GM04504 (cell line): Measurements from ENCODE around the gene PHF21A.

Source experiments
- DNase-seq: peaks from one replicate; pipeline ENCODE4 v3.0.0-alpha.2; 2012; ENCODE audit warnings: low read depth

The PHF21A gene

DNA sequence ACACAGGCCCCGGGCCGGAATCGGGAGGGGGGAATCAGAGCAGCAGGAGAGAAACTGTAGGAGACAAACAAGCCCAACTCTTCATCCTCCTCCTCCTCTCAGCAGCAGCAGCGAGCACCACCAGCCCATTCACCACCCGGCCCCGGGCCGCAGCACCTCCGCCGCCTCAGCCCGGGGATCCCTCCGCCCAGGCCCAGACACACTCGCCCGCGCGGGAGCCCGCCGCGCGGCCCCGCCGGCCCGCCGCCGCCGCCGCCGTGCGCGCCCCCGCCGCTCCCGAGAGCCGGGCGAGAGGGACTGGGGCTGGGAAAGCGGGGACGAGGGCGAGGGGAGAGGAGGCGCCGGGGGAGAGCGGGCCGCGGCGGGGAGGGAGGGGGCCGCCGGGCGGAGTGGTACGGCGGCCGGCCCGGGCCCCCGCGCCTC, at the start of gene PHF21A:
Gene PHF21A, minus strand, starts transcription at position 154 of the 423 bp plus-strand sequence. CDS start 37,235 bp downstream, outside the sequence.
- DNase-seq = peak; percentile 85

DNA sequence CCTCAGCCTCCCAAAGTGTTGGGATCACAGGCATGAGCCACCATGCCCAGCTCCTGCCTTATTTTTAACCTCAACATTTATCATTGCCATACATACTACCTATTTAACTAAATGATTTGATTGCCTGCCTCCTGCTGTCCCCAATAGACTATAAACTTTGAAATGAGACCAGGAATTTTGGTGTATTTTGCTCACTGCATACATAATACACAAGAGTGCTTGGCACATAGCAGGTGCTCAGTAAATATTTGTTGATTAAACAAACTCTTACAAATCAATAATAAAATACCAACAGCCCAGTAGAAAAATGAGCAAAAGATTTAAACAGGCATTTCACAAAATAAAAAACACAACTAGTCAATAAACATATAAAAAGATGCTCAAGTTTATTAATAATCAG, 49.5 kb upstream of the PHF21A start:
- no peak for DNase-seq

- DNase-seq = no peak
Measured at GRCh38 chr11:46162700-46163099, 41.4 kb upstream of the PHF21A start.

DNA sequence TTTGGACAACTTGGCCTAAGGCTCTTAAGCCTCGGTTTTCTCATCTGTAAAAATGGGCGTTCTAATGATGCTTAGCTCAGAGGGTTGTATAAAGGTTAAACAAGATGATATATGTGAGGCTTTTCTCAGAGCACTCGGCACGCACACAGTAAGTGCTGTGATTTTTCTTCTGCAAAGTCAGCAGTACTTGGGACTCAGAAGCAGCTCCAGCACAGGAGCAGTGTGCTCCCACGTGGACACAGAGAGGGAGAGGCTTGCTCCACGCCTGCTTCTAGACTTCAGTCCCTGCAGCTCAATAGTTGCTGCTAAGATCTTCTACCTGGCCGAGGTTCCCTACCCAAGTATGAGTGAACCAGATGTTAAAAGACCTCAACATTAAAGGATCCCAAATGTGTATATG, 39.9 kb upstream of the PHF21A start:
- no peak for DNase-seq

DNA sequence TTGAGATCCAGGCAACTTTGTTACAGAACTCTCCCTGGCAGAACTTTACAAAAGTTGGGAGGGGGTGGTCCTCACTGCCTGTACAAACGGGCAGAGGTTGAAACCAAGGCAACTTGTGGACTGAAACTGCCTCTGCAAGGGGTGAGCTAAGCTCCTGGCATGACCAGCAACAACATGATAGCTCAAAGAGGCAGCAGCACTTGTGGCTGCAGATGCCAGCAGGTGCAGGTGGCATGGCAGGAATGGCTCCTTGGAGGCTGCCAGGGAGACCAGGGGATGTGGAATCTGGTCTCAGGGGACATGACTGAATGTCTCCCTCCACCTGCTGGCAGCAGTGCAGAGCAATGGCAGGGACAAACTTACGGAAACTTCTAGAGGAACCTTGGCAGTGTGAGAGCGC, 38.8 kb upstream of the PHF21A start:
- no peak for DNase-seq

- no peak for DNase-seq
Measured at GRCh38 chr11:46159680-46160079, 38.4 kb upstream of the PHF21A start.

DNA sequence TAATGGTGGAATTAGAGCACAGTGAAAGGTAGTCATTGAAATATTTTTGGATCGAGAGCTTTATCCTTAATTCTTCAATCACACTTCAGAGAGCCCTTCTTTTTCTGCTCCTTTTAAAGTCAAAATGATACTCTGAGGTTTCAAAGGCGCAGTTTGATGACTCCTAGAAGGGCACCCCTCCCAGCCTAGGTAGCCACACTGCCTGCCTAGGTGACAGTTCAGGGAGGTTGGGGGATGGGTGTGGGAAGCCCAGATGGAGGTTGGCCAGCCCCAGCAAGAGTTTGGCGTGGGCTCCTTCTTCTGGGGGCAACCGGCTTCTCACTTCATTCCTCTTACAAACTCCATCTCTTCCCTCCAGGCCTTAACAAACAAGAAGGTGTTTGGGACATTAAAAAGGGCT, 28.6 kb upstream of the PHF21A start:
- DNase-seq = no peak

DNA sequence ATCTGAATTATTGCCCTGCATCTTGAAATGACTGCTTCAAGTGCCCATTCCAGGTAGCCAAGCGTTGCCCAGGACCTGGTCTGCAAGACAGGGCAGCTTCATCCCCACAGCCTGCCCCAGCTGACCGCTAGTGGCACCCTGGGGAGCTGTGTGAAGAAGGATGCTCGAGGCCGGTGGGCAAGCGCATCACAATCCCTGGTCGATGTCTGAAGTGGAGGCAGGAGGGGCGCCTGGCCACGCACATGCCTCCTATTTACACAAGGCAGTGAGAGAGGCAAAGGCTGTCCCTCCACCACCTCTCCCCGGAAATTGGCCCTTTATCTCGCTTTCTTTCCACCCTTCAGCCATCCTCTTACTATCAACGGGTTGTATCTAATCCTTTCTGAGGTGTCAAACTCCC, 28.1 kb upstream of the PHF21A start:
- no peak for DNase-seq

DNA sequence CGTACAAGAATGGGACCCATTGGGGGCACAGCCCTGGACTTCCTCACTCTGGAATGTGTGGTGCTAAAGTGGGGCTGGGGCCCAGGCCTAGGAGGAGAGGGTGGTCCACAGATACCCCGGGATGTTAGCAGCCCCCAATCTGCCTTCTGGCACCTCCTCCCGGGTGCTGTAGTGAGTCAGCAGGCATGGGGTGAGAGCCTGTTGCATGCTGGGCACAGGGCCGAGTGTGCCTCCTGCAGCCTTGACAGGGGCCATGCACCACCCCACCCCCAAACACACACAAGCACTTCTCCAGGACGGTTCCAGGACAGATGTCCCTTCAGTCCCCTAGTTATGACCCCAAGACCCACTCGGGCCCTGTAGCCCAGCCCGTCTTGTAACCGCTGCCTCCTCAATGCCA, 23.5 kb upstream of the PHF21A start:
- no peak for DNase-seq

GRCh38 chr11:46143049-46143806, 22.0 kb upstream of the PHF21A start:
- no peak for DNase-seq

GRCh38 chr11:46142561-46142960, 21.3 kb upstream of the PHF21A start:
- DNase-seq = no peak

- no peak for DNase-seq
Measured at GRCh38 chr11:46141597-46141996, 20.3 kb upstream of the PHF21A start.

GRCh38 chr11:46134540-46134939, 13.3 kb upstream of the PHF21A start:
- no peak for DNase-seq

DNA sequence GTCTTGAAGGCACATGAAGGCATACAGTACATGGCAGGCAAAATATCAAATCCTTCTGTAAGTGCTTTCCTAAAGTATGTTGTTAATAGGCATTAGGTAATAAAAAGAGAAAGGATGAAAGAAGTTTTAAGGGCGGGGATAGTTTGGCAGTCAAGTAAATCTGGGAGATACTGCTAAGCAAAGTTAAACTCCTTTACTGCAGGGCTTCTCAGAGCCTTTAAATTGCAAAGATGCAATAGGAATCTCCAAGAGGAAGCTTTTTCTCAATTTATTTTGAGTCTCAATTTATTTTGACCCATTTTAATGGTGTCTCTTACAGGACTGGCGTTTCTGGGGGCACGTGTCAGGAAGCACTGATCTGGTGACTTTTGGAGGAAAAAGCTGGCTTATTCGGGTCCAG, 12.8 kb upstream of the PHF21A start:
- DNase-seq = no peak

GRCh38 chr11:46133119-46133518, 11.9 kb upstream of the PHF21A start:
- DNase-seq = no peak

GRCh38 chr11:46130286-46130940, 9.2 kb upstream of the PHF21A start:
- DNase-seq = no peak

DNA sequence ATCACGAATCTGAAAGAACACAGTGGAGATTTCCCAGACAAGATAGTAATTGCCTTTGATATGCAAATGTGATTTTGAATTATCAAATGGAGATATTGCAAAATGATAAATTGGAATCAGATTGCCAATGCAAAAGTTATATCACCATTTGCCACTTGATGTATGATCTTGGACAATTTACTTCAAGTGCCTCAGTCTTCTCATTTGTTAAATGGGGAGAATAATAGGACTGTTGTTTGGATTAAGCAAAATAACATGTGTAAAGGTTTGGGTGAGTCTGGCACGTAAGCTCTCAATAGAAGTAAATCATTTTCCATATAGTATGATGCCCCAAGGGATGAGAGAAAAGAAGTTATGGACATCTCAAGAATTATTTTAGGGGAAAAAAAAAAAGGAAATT, 7.9 kb upstream of the PHF21A start:
- no peak for DNase-seq

DNA sequence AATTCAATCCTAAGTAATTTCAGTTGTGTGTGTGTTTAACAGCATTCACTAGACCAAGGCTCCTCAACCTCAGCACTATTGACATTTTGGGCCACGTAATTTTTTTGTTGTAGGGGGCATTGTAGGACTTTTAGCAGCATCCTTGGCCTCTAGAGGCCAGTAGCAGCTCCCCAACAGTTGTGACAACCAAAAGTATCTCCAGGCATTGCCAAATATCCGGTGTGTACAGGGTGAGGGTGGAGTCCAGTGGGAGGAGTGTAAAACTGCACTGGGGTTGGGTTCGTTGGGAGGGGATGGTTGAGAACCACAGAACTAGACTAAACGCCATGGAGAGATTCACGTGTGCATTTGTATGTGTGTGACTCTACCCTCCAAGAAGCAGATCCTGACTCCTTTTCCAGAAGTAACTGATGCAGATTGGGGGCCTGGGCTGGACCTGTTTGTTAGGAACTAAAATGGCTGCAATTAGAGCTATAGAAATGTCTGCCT, 5.9 kb upstream of the PHF21A start:
- DNase-seq = peak; percentile 59

DNA sequence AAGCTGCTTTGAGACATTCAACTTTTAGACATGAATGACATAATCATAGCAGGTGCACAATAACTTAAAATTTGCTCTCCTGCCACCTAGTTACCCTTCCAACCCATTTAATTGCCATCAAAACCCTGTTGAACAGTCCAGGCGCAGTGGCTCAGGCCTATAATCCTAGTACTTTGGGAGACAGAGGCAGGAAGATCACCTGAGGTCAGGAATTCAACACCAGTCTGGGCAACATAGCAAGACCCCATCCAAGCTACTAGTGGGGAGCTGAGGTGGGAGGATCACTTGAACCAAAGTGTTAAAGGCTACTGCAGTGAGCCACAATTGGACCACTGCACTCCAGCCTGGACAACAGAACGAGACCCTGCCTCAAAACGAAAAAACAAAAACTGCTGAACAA, 4.0 kb upstream of the PHF21A start:
- DNase-seq = no peak

DNA sequence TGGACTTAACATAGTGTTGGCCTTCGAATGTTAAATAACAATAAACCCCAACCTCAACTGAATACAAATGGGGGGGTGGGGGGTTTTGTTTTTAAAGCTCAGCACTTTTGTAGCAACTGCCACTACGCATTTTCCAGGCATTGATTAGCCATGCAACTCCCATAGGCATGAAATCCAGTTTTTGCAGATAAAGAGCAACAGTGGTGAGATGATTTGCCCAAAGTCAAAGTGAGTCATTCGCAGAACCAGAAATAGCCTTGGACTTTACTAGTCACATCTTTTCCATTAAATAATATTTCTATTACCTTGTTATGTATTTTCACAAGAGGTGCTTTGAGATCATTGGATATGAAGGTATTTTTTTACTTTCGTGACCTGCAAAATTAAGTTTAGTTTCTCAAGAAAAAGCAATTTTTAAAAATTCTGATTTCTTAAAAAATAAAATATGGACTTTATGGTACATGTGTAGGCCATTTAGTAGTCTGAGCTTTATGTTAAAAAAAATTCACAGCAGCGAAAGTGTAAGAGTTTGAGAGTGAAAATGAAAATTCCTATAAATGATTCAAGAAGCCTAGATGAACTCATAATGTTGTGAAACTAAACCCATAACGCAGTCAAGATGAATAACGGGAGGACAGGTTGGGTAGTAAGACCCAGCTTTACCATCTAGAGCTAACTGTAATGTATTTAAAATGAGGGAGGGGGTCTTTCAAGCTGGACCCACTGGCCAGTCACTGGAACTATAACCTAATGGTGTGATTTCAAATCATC, 1.9 kb upstream of the PHF21A start:
- DNase-seq = no peak

- DNase-seq = peak; percentile 74
Measured at GRCh38 chr11:46121724-46122477, 647 bp upstream of the PHF21A start.
